NCI-H526 treated with DMSO at 0.1 percent for 48 hours (cell line): ENCODE data around the gene PLEKHJ1.

ENCODE experiments used
- DNase-seq: peaks from one replicate; lab custom pipeline; 2025; lab: John Stamatoyannopoulos, UW

PLEKHJ1 gene

DNA sequence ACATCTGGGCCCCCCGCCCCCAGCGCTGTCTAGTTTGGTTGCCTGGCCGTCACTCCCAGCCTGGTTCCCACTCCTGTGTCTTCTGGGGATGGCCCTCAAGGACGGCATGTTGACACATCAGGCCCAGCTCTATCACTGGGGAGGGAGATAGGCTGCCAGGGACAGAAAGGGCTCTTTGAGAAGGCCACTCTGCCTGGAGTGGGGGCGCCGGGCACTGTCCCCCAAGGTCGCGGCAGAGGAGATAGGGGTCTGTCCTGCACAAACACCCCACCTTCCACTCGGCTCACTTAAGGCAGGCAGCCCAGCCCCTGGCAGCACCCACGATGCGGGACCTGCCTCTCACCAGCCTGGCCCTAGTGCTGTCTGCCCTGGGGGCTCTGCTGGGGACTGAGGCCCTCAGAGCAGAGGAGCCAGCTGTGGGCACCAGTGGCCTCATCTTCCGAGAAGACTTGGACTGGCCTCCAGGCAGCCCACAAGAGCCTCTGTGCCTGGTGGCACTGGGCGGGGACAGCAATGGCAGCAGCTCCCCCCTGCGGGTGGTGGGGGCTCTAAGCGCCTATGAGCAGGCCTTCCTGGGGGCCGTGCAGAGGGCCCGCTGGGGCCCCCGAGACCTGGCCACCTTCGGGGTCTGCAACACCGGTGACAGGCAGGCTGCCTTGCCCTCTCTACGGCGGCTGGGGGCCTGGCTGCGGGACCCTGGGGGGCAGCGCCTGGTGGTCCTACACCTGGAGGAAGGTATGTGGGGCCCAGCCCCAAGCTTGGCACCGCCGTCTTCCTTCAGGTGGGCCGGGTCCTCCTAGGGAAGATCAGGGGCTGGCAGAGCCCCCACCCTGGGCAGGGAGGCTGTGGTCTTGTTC, 13.1 kb upstream of the PLEKHJ1 start, which contains the start of gene AMH:
Gene AMH, plus strand, starts transcription at position 314 of the 857 bp plus-strand sequence. Its CDS starts 10 bp downstream, at position 324.
- DNase-seq: no peak

DNA sequence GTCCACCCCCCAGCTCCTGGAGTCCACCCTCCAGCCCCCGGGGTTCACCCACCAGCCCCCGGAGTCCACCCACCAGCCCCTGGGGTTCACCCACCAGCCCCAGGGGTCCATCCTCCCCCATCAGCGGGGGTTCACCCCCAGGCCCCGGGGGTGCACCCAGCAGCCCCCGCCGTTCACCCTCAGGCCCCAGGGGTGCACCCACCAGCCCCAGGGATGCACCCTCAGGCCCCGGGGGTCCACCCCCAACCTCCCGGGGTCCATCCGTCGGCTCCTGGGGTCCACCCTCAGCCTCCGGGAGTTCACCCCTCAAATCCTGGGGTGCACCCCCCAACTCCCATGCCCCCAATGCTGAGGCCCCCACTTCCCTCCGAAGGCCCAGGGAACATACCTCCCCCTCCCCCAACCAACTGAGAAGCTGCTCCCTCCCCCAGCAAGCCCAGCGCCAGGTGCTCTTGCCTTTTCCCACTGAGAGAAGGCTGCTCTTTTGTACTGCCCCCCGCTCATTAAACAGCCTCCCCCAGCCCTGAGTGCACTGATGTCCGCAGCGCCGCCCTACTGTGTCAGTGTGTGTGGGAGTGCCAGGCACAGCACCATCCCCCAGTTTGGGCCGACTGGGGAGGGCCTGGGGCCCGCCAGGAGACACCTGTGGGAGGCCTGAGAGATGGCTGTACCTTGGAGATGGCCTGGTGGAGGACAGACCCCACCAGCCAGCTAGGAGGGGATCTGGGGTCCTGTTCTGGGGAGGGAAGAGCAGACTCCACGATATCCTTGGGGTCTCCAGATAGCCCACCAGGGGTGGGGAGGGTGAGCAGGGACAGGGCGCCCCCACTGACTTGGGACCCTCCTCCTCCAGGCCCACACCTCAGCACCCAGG, 12.2 kb upstream of the PLEKHJ1 start:
- DNase-seq: no peak

DNA sequence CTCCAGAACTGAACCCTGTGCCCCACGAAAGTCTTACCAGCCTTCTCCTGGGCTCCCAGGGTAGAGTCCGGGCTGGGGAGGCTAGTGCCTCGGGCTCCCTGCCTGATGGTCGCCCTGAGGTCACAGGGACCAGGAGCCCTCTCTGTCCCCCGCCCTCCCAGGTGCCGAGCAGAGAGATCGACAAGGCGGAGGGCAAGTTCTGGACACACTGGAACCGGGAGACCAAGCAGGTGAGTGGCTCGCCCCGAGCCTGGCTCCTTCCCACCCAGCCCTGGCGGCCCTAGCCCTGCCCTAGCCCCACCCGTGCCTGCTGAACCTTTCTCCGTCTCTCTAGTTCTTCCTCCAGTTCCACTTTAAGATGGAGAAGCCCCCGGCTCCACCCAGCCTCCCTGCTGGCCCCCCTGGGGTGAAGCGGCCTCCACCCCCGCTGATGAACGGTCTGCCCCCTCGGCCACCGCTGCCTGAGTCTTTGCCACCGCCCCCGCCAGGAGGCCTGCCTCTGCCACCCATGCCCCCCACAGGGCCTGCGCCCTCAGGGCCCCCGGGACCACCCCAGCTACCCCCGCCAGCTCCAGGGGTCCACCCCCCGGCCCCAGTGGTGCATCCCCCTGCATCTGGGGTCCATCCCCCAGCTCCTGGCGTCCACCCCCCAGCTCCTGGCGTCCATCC, 11.4 kb upstream of the PLEKHJ1 start:
- DNase-seq: no peak

DNA sequence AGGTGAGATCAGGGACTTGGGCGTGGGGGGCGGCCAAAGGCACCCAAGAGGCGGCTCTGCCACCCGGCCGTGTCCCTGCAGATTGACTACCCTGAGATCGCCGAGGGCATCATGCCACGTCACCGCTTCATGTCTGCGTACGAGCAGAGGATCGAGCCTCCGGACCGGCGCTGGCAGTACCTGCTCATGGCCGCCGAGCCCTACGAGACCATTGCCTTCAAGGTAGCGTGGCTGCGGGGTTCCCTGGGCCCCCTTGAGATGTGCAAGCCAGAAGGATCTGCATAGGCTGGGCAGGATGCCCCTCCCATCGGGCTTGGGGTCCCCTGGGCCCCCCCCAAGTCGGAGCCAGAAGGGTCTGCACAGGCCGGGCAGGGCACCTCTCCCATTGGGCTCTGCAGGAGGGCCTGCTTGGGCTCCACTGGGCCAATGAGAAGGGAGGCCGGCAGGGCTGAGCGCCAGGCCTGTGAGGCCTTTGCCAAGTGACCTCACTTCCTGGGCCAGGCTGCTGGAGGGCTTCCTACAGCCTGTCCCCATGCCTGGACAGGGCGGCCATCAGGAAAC, 10.8 kb upstream of the PLEKHJ1 start:
- no peak for DNase-seq

DNA sequence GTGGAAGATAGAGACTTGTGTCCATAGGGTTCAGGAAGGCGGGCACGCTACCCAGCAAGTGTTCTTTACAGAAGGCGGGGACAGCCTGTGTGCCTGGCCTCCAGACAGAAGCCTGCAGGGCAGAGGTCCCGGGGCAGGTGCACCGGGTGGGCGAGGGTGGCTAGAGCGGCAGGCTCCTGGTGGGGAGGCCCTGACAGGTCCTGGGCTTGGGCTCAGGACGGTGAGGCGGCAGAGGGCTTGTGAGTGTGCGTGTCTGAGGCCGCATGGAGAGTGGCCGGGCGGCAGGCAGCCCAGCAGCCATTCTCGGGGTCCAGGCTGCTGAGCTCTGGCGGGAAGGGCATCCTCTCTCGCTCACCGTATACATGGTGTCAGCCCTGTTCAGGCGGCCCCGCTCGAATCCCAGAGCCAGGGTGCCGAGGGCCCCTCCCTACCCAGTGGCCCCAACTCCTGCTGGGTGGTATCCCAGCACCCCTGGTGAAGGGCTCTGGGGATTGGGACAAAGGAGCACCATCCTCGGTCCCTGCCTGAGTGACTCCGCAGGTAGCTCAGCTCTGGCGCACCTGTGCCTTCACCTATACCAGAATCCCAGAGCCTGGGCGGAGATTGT, 10.0 kb upstream of the PLEKHJ1 start:
- DNase-seq: no peak

DNA sequence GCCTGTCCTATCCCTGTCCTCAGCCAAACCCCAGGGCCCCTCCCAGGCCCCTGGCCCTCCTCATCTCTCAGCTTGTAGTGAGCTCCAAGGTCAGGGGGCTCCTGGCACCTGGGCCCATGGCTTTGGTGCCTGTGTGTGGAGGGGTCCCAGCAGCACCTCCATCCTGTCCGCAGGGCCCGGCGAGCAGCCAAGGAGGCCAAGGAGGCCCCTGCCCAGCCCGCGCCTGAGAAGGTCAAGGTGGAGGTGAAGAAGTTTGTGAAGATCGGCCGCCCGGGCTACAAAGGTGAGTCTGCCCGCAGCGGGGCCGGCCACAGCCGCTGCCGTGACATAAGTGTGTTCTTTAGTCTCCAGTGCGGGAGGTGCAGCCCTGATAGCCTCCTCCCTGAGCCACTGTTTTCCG, 9.1 kb upstream of the PLEKHJ1 start:
- DNase-seq: no peak

DNA sequence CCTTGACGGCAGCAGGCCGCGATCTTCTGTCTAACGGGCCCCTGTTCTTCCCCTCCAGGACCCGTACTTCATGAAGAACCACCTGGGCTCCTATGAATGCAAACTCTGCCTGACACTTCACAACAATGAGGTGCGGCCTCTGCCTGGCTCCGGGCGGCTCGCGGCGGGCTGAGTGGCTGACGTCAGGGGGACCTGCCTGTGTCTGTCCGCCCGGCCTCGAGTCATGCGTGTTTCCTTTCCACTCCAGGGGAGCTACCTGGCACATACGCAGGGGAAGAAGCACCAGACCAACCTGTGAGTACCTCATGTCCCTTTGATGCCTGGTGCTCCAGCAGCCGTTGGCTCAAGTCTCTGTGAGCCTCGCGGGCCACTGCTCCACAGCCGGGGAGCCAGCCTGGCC, 8.4 kb upstream of the PLEKHJ1 start:
- no peak for DNase-seq

DNA sequence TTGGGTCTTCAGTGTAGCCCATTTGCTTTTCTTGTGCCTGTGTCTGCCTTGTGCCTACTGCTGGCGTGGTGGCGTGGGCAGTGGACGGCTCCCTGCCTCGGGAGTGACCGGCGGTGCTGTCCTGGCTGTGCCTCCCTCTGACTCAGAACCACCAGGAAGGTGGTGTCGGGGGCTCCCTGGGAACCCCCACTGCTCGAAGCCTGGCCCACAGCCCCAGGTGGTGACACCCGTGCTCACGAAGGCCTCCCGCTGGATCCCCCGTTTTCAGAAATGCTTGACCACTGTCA, 7.9 kb upstream of the PLEKHJ1 start:
- DNase-seq: no peak

DNA sequence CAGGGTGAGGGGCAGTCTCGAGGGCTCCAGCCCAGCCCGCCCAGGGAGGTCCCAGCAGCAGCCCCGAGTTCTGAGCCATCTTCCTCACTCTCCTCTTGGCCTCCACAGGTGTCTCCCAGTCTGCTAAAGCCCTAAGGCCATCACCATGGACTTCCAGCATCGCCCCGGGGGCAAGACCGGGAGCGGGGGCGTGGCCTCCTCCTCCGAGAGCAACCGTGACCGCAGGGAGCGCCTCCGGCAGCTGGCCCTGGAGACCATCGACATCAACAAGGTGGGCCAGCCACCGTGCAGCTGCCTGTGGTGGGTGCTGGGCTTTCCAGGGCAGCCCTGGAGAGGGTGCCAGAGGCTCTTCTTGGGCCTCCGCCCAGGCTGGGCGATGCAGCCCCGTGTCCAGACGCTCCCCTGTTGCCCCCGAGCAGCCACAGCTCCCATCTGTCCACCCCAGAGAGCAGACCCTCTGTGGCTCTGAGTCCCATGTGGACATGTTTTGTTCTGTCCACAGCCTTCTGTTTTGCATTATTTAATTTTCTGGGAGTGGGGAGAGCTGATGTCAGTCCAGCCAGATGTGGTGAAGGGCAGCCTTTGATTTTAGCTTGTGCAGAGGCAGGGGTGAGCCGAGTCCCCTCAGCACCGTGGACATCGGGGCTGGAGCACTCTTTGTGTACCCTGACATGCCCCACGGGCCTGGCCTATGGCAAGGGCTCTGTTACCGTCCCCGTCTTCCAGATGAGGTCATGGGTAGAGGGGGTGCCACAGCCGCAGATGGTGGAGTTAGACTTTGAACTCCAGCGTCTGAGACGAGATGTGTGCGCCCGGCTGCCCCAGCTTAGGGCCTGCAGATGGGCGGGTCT, 7.4 kb upstream of the PLEKHJ1 start:
- DNase-seq: no peak

DNA sequence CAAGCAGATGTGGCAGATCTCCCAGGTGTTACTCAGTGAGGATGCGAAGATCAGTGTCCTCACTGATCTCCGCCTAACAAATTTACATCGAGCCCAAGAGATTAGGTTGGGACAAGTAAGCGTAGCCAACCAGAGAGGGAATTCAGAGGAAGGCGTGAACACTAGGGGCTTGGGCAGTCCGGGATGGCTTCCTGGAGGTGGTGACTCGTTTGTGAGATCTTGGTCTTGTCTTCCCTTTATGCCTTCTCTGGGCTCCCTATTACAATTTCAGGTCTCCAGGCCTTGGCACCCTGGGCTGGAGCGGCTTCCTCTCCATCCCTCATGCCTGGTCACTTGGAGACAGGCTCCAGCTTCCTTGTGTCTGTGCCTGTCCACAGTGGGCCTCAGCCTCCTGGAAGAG, 6.7 kb upstream of the PLEKHJ1 start:
- DNase-seq: no peak

DNA sequence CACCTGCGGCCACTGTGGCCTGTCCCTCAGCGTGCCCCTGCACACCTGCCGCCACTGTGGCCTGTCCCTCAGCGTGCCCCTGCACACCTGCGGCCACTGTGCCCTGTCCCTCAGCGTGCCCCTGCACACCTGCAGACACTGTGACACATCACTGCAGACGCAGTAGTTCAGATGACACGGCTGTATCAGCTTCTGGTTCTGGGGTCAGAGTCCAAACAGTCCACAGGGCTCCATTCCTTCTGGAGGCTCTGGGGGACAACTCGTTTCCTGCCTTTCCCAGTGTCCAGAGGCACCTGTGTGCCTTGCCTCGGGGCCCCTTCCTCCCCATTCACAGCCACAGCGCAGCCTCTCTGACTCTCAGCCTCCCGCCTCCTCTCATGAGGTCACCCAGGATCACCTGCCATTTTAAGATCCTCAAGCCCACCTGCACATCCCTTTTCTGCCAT, 6.0 kb upstream of the PLEKHJ1 start:
- DNase-seq: no peak

DNA sequence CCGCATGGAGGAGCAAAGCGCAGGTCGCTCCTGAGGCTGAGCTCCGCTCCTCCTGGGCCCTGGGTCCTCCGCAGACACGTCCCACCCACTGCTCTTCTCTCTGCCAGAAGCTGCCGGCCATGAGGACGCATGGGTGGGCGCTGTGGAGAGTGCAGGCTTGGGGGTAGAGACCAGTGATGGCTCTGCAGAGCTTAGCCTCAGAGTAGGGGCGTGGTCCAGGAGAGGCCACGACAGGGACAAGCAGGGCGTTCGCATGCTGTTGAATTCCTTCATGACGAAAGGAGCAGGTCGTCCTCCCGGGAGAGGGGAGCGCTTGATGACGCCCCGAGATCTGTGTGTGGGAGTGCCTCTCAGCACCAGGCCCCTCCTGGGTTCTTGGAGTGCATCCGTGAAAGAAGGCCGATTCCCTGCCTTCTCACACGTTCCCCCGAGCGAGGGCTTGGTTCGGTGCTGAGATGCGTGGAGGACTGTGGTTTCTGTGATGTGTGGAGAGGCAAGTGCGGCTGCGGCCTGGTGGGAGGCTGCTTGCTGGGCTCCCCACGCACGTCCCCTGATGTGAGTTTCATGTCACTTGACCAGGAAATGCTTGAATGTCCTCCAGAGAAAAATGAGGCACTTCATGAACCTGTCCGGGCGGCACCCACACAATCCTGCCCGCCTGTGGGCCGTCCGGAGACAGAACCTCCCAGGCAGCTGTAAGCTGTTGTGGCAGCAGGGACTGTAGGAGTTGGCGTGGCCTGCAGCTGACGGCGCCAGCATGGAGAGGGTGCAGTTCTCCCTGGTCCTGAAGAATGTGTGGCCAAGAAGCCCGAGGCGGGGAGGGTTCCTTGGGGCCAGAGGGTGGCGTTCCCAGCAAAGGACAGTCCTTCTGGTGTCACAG, 5.0 kb upstream of the PLEKHJ1 start:
- no peak for DNase-seq

DNA sequence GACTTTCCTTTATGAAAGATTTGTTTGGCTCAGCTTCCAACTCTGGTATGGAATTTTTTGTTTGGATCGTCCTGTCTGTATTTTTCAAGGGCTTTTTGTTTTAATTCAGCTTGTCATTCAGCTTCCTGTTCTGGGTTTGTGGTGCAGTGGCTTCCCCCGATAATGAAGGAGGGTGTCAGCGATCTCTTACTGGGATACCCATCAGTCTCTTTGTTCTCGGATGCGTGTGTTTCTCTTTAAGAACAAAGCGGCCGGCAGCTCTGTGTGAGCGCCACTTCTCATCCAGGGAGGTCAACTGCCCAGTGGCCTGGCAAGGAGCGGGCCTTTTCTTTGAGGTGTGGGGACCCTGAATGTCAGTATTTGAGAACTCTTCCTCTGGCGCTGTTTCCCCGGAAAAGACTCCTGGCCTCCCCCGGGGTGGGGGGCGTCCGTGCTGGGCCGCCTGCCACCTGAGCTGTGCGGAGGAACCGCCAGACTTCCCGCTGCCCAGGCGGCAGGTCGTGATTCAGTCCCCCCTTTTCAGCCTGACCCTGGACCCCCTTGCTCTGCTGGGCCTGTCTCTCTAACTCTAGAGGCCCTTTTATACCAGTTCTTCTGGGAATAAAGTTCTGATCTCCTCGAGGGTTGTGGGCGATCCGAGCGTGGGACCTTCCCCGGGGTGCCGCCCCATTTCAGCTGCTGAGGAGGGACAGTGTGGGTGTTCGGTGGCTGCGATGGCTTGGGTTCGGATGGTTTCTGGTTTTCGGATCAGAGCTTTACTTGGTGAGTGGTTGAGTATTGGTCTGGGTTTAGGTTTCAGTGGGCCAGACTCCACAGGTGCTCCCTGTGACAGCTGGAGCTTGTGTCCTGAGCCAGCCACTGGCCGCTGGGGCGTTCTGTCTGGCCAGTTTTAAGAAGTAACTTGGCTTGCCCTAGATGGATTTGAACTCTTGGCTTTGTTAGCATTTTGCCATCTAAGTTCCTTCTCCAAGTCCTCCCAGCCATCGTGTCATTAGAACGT, 3.9 kb upstream of the PLEKHJ1 start:
- DNase-seq: no peak

DNA sequence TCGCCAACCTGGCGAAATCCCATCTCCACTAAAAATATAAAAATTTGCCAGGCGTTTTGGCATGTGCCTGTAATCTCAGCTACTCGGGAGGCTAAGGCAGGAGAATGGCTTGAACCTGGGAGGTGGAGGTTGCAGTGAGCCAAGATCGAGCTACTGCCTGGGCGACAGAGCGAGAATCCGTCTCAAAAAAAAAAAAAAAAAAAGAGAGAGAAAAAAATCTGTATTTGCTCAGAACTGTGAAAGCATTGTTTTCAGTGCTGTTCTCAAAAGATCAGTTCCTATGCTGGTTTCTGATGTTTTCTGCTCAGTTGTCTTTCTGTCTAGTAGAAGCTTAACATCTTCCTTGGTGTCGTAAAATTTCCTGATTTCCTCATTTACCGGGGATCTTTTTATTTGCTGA, 3.0 kb upstream of the PLEKHJ1 start:
- no peak for DNase-seq

DNA sequence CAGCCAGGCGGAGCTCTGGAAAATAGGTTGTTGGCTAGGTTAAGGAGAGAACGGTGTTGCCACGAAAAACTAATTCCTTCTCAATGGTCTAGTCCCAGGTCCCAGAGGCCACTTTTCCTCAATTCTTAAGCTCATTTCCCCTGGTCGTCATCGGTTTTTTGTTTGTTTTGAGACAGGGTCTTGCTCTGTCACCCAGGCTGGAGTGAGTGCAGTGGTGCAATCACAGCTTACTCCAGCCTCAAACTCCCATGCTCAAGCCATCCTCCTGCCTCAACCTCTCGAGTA, 1.7 kb upstream of the PLEKHJ1 start:
- no peak for DNase-seq

DNA sequence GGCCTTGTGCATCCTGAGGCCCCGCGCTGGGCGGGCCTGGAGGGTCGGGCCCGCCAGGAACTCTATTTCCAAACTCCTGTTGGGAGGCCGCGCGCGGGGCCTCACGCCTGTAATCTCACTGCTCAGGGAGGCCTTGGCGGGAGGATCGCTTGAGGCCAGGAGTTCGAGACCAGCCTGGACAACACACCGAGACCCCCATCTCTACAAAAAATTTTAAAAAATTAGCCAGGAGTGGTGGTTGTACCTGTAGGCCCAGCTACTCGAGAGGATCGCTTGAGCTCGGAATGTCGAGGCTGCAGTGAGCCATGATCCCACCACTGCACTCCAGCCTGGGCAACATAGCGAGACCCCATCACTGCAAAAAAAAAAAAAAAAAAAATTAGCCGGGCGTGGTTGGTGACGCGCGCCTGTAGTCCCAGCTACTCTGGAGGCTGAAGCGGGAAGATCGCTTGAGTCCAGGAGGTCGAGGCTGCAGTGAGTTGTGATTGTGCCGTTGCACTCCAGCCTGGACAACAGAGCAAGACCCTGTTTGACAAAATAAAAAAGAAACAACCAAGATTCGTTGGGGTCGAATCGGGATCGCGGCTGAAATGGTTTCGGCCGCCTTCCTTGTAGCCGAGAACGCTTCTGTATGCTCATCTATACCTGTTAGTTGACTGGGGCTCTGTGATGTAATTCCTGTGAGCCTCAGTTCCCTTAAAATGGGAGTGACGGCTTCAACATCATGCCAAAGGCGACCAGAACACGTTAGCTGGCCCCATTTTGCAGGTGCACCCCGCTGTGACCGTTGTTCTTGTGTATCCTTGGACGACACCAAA, 1.1 kb upstream of the PLEKHJ1 start:
- no peak for DNase-seq

DNA sequence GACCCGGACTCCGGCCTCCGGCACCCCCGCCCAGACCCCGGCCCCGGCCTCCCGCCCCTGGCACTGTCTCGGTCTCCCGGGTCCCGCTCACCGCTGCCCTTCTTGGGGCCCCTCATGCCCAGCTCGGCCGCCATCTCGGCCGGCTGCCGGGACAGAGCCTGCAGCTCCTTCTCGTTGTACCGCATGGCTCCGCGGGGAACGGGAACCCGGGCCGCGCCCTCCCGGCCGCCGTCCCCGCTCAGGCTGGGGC, 140 bp downstream of the PLEKHJ1 start:
- no peak for DNase-seq

DNA sequence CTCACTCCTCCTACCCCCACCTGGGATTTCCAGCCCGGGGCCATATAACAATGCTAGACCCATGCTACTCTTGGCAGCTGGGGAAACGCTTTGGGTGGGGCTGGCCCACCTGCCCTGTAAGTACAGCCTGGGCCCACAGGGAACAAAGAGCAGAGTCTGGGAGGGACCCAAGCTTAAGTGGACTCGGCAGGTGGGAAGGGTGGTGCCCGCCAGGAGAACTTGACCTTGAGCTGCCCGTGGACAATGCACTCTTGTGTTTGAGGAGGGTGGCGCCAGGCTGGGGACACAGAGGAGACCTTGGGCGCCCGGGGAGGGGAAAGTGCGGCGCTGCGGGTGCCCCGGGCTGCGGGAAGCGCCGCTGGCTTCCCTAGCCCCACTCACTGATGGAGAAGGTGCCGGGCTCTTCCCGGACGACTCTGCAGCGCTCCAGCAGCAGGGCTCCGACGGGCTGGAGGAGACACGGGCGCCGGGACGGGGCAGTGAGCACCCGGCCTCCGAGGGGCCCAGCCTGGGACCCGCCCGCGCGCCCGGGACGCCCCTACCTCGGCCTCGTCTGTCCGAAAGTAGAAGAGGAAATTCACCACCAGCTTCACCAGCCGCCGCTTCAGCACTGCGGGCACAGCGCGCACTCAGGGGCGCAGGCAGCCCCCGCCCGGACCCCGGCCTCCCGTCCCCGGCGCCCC, 607 bp downstream of the PLEKHJ1 start:
- DNase-seq: no peak
